GM18909 (cell line): ENCODE data around the gene IQCK.

Source experiments
- ATAC-seq: cut with Tn5 transposase; IDR thresholded peaks from one replicate; pipeline ENCODE4 v1.9.1; 2021; ENCODE audit warnings: mild to moderate bottlenecking; ENCODE audit not compliant: unreplicated experiment, poor library complexity

Gene IQCK

DNA sequence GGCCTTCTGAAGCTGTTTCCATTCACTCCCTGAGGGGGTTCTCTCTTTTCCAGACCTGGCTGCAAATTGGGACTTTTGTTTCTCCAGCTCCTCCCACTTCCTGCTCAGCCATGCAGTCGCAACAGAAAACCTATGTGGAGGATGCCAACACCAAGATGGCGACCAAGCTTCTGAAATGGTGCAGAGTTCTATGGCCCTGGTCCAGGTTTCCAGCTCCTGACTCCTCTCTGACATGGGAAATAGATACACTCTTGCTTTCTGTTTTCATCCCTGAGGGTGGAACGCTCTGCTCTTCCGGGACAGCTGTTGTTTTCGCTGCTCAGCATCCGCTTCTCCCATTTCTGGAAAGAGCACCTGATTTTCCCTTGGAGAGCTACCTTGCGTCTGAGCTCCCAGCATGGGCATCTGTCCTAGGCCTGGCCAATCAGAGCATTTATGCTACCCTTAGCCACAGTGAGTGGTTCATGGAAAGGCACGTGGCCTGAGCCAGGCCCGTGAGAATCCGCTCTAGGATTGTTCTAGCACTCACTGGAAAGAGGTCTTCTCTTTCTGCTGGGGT is 158.5 kb downstream of the IQCK start:
- ATAC-seq = no peak

DNA sequence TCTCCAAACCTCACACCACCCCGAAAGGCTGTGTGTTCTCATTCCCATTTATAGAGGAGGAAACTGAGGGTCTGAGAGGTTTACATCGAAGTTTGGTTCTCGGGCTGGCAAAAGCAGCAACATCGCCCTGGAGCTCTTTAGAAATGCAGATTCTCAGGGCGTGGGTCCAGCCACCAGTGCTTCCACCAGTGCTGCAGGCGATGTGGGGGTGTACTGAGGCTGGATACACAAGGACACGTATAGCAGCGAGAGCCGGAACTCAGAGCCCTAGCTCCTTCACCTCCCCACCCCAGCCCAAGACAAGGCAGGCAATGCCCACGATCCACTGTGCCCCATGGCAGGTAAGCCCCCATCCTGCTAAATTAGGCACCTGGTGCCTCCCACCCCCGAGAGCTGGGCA is 160.7 kb downstream of the IQCK start:
- ATAC-seq = no peak

DNA sequence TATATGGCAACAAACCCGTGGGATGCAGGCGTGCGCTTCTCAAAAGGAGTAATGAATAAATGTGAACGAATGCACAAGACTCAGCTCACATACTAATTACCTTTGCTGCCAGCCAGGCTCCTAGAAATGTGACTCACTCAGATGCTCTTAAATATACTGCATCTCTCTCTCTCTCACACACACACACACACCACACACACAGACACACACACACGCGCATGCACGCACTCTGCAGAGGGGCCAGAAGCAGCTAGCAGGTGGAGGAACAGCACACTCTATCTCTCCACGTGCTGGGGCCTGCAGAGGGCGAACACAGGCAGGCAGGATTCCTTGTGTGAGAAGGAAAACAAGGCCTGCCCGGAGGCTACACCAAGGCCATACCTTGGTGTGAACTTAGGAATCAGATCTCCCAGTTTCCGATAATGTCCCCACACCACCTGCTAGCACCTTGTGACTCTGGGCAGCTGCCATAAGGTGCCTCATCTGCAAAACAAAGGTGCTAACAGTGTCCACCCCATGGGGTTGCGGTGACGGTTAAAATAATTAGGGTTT is 161.2 kb downstream of the IQCK start:
- ATAC-seq = no peak

DNA sequence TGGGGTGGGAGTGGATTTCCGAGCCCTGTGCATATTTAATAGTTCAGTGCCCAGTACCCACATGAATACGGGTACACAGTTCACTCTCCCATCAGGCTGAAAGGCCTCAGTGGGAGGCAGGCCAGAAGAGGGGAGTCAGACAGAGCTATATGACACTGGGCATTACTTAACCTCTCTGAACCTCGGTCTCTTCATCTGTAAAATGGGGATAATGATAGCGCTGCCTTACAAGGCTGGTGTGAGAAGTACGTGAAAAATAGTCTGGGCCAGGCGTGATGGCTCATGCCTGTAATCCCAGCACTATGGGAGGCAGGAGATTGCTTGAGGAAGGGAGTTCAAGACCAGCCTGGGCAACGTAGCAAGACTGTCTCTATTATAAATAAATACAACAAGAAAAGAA is 163.0 kb downstream of the IQCK start:
- no peak for ATAC-seq

DNA sequence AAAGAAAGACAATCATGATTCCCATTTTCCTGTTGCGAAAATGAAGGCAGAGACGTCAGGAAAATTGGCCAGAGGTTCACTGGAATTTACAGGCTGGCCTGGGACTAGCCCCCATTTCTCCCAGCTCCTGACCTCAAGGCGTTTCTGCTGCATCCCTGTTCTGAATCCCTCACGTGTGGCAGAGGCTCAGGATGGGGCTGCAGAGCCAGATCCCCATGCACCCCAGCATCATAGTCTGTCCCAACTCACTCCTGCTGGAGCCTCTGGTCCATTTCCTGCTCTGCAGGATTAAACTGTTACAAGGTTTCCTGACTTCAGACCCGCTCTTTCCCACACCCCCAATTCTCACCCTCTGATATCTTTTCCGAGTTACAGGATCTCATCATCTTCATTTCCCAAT is 163.7 kb downstream of the IQCK start:
- no peak for ATAC-seq

GRCh38 chr16:19882186-19882585 is 164.1 kb downstream of the IQCK start:
- ATAC-seq = no peak

- no peak for ATAC-seq
Observed at GRCh38 chr16:19882646-19883045, 164.6 kb downstream of the IQCK start.

- ATAC-seq = no peak
Observed at GRCh38 chr16:19883296-19883965, 165.4 kb downstream of the IQCK start.

DNA sequence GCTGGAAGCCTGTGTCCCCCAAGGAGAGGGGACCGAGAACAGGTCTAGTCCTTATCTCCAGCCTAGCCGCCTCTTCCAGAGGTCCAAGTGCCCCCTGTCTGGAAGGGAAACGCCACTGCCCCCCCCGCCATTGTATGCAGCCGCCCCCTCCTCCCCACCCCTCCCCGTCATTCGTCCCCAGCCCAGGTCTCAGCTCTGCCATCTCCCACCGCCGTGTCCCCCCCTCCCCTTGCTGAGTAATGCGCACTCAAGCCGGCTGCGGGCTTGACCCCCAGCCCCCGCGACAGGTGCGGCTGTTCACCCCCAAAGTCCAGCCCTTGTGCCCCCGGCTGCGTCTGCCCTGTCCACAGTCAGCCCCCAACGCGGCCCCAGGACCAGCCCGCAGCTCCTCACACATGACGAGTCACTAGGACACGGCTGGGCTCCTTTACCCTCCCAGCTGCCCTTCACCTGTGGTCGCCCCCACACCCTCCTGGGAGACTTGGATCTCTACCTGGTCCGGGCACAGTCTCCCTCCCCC is 166.0 kb downstream of the IQCK start:
- no peak for ATAC-seq

DNA sequence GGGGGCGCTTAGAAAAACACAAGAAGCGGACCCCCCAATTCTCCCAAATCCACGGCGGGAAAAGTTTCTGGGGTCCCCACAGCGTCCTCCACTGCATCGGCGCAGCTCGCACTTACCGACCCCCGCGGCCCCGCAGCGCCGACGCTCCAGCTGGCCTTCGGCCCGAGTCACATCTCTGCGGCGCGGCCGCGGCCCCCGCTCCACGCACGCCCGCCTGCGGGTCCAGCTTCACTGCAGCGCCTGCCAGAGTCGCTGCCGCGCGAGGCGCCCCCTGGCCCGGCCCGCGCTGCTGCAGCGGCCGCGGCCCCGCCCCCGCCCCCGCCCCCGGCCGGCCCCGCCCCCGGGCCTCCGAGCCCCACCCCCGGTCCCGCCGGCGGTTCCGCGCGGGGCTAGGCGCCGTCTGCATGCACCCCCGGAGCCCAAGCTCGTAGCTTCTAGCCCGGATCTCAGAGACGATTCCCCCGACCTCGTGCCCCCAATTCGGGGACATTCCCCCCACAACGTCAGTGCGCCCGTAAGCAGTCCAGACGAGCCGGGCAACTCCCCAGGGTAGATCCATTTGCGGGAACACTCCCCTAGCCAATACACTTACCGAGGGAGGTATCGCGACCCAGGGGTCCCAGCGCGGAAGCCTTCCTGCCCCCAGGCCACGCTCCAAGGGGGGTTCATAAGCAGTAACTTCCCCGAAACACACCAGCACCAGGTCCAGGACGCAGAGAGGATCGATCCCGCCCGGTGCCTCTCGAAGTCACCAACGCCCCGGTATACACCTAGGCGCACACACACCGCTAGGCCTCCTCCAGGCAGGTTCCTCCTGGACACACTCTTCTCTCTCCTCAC is 166.8 kb downstream of the IQCK start, which contains the start of gene GPRC5B:
Gene GPRC5B, minus strand, starts transcription at position 238 of the 840 bp plus-strand sequence. CDS start 12,003 bp downstream, outside the sequence.
- no peak for ATAC-seq

- ATAC-seq = no peak
Observed at GRCh38 chr16:19885451-19886072, 167.5 kb downstream of the IQCK start.

- peak; percentile 67 for ATAC-seq
Observed at GRCh38 chr16:19886073-19886941, 168.2 kb downstream of the IQCK start.

DNA sequence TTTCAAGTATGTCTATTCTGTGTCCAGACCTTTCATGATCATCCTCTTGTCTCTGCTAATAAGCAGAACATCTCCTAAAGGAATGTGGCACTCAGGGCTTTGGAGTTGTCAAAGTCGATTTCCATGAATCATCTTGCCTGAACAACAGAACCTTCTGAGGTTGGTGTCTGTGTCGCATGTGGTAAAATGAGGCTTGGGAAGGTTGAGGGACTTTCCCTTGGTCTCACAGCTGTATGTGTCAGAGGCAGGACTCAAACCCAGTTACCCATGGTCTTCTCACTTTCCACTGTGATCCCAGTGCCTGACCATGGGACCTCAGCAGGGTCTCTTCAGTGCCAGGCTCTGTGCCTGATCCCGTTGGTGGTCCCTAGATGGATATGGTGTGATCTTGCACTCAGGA is 170.8 kb downstream of the IQCK start:
- ATAC-seq = no peak

GRCh38 chr16:19890901-19891300 is 172.8 kb downstream of the IQCK start:
- ATAC-seq = no peak

DNA sequence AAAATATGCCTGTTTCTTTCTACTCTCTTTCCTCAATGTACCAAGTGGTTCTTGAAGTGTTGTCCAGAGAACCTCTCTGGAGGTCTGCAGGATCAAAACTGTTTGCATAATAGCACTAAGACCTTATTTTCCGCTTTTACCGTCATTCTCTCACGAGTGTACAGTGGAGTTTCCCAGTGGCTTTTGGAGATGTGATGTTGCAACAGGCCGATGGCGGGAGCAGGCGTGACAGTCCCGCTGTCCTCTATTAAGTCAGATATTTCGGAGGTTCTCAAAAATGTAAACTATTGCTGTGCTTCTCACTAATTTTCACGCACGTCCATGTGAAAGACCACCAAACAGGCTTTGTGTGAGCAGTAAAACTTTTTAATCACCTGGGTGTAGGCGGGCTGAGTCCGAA is 174.8 kb downstream of the IQCK start:
- ATAC-seq = no peak

- no peak for ATAC-seq
Observed at GRCh38 chr16:19894586-19894985, 176.5 kb downstream of the IQCK start.

DNA sequence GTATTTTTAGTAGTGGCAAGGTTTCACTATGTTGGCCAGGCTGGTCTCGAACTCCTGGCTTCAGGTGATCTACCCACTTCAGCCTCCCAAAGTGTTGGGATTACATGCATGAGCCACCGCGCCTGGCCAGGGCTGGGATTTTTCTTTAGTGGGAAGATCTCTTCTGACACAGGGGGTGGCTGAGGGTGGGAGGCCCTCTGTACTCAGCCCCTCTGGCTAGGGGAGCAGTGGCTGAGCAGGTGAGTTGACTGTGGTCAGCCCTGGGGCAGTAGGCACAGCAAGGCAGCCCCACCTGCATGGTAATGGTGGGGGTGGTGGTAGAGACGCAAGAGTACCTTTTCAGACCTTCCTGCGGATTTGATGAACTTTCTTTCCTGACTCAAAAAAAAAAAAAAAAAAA is 178.9 kb downstream of the IQCK start:
- no peak for ATAC-seq

- no peak for ATAC-seq
Observed at GRCh38 chr16:19898166-19898565, 180.1 kb downstream of the IQCK start.

- no peak for ATAC-seq
Observed at GRCh38 chr16:19898924-19899604, 181.0 kb downstream of the IQCK start.
